OCI-LY7 (cell line): Measurements from ENCODE around the gene MORN1.

ENCODE experiments used
- CTCF ChIP-seq: fragments of 200-600 bp; sonication (generic); conservative IDR thresholded peaks from 2 replicates; pipeline ENCODE4 v1.5.1; 2014; ENCODE audit warnings: mild to moderate bottlenecking, antibody characterized with exemption, low read length, moderate library complexity, mixed read lengths
- EZH2phosphoT487 ChIP-seq: fragments of 200-600 bp; sonication (generic); IDR thresholded peaks from 2 replicates; pipeline ENCODE4 v1.6.1; 2018; ENCODE audit warnings: low read depth, borderline replicate concordance, mild to moderate bottlenecking, mixed run types, antibody characterized with exemption, low read length, moderate library complexity, mixed read lengths

GRCh38 chr1:2378441-2378851, 12.9 kb downstream of the MORN1 start:
- TF ChIP-seq CTCF (no peak), EZH2phosphoT487 (no peak)
